ENCODE data around the gene DDX28. TPM values are rescaled to one million over a fixed set of nuclear protein-coding genes. Genes with fewer than 3 reads are reported as not detected.
"Not testable (repeated sequence)": the region's sequence is repeated elsewhere in the genome, so short reads cannot be mapped to it uniquely, and the experiment has no call there.

DDX28 gene
- polyA plus RNA-seq, 3 donors: 4.8 to 15.5 (median 5.5) TPM

- 44 to 72% (median 45%) methylated on average over 2 of the region's 2 CpGs for WGBS, 3 donors
- H3K27ac ChIP-seq (ENCODE audit: low read depth, low read length): no peak overlapping the region
These were observed 23.0 kb downstream of the DDX28 start for GRCh38 chr16:67999985-68000384.

- H3K27ac ChIP-seq (ENCODE audit: low read depth, low read length): not testable (repeated sequence)
- WGBS, 3 donors: 48 to 57% (median 53%) methylated on average over 18 of the region's 18 CpGs
These were observed 24.0 kb downstream of the DDX28 start, which contains the start of gene DPEP2 for GRCh38 chr16:67998779-67999688. Gene DPEP2, minus strand, starts transcription at chr16:67999484. Its CDS starts 6,272 bp downstream, at chr16:67993212.

- WGBS, 3 donors: 92 to 95% (median 93%) methylated on average over 36 of the region's 36 CpGs
- not testable (repeated sequence) for H3K27ac ChIP-seq (ENCODE audit: low read depth, low read length)
These were observed 24.7 kb downstream of the DDX28 start for GRCh38 chr16:67998231-67998778.

- WGBS, 3 donors: 84 to 94% (median 86%) methylated on average over 5 of the region's 5 CpGs
- no peak overlapping the region for H3K27ac ChIP-seq (ENCODE audit: low read depth, low read length)
These were observed 26.4 kb downstream of the DDX28 start for GRCh38 chr16:67996666-67997065.

GRCh38 chr16:67995423-67995822 lies 27.6 kb downstream of the DDX28 start:
- no peak overlapping the region for H3K27ac ChIP-seq (ENCODE audit: low read depth, low read length)
- 66 to 75% (median 69%) methylated on average over 5 of the region's 5 CpGs for WGBS, 3 donors

GRCh38 chr16:67994040-67994408 lies 29.0 kb downstream of the DDX28 start:
- WGBS, 3 donors: 28 to 77% (median 43%) methylated on average over 2 to 5 of the region's 6 CpGs
- not testable (repeated sequence) for H3K27ac ChIP-seq (ENCODE audit: low read depth, low read length)

GRCh38 chr16:67993207-67994039 lies 29.6 kb downstream of the DDX28 start:
- 7 to 14% (median 14%) methylated on average over 24 to 39 of the region's 39 CpGs for WGBS, 3 donors
- no peak overlapping the region for H3K27ac ChIP-seq (ENCODE audit: low read depth, low read length)

- H3K27ac ChIP-seq (ENCODE audit: low read depth, low read length): no peak overlapping the region
- WGBS, 3 donors: 60 to 80% (median 79%) methylated on average over 20 of the region's 20 CpGs
These were observed 30.3 kb downstream of the DDX28 start for GRCh38 chr16:67992661-67993206.

GRCh38 chr16:67990018-67990386 lies 33.0 kb downstream of the DDX28 start:
- 78 to 82% (median 82%) methylated on average over 6 of the region's 6 CpGs for WGBS, 3 donors
- no peak overlapping the region for H3K27ac ChIP-seq (ENCODE audit: low read depth, low read length)

- WGBS, 3 donors: 79 to 89% (median 87%) methylated on average over 8 of the region's 8 CpGs
These were observed 33.6 kb downstream of the DDX28 start for GRCh38 chr16:67989322-67990017.

GRCh38 chr16:67988675-67989074 lies 34.4 kb downstream of the DDX28 start:
- 77 to 79% (median 78%) methylated on average over 3 of the region's 3 CpGs for WGBS, 3 donors
- H3K27ac ChIP-seq (ENCODE audit: low read depth, low read length): no peak overlapping the region

More at GRCh38 chr16:67989322-67990017, 33.6 kb downstream of the DDX28 start:
- H3K27ac ChIP-seq (ENCODE audit: low read depth, low read length): no peak overlapping the region

GRCh38 chr16:67987460-67988160 lies 35.4 kb downstream of the DDX28 start:
- 54 to 77% (median 61%) methylated on average over 11 of the region's 11 CpGs for WGBS, 3 donors
- no peak overlapping the region for H3K27ac ChIP-seq (ENCODE audit: low read depth, low read length)

- 86 to 90% (median 86%) methylated on average over 5 of the region's 5 CpGs for WGBS, 3 donors
- H3K27ac ChIP-seq (ENCODE audit: low read depth, low read length): no peak overlapping the region
These were observed 36.1 kb downstream of the DDX28 start for GRCh38 chr16:67986949-67987348.

GRCh38 chr16:67982011-67982696 lies 40.9 kb downstream of the DDX28 start:
- 94 to 96% (median 95%) methylated on average over 45 to 49 of the region's 49 CpGs for WGBS, 3 donors
- no peak overlapping the region for H3K27ac ChIP-seq (ENCODE audit: low read depth, low read length)

- H3K27ac ChIP-seq (ENCODE audit: low read depth, low read length): no peak within 1 kb of the TSS
- WGBS, 3 donors: 52 to 70% (median 67%) methylated on average over 49 to 62 of the region's 62 CpGs
These were observed 42.9 kb downstream of the DDX28 start, which contains the start of gene DPEP3 for GRCh38 chr16:67979955-67980678. Gene DPEP3, minus strand, starts transcription at chr16:67980499. Its CDS starts 119 bp downstream, at chr16:67980380.

Data from adipose tissue (tissue), 3 donors.